Measurements from ENCODE around the gene KCNAB1.

DNA sequence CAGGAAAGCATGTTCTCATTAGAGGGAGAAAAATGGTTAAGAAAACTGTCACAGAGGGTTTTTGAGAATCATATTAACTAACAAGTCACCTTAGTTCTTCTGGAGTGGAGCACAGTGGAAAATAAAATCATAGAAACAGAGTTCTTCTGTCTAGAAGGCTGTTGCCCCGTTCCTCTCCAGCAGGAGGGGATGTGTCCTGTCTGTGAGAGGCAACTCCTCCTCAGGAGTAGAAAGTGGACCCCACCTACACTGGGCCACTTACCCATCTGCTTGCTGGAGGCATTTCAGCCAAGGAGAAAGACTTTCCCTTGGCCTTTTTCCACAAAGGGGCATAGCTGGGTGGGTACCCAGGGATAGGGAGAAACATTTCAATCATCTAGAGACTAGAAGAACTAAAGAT, 327.9 kb downstream of the KCNAB1 start:
- no peak for TF ChIP-seq POLR2A (IDR thresholded peaks at IDR 0.05; ENCODE audit: control extremely low read depth in 1 of 2, low read depth in 2 of 2, low read length in 2 of 2)
- TF ChIP-seq TAF7 (optimal IDR thresholded peaks at IDR 0.05; ENCODE audit: borderline replicate concordance, low read depth, low read length), result no peak
- no peak for TF ChIP-seq KDM1A (IDR thresholded peaks at IDR 0.05; ENCODE audit: borderline replicate concordance, low read length)
- no peak for TF ChIP-seq EZH2 (IDR thresholded peaks at IDR 0.05; ENCODE audit: low read depth, low read length, severe bottlenecking)
- TF ChIP-seq TEAD4 (IDR thresholded peaks at IDR 0.05; ENCODE audit: low read depth, low read length), result no peak
- TF ChIP-seq CTCF (IDR thresholded peaks at IDR 0.05; ENCODE audit: control extremely low read depth in 1 of 3, insufficient read depth in 1 of 3, low read depth in 1 of 3, low read length in 3 of 3), result peak; percentile 73 to 84 (median 83)
- TF ChIP-seq SIN3A (conservative IDR thresholded peaks at IDR 0.05 in 1 of 2, IDR thresholded peaks at IDR 0.05 in 1 of 2; ENCODE audit: low read depth in 1 of 2, low read length in 2 of 2), result no peak
- no peak for TF ChIP-seq EP300 (IDR thresholded peaks at IDR 0.05; ENCODE audit: borderline replicate concordance in 1 of 2, low read depth in 2 of 2, low read length in 2 of 2)
- no peak for TF ChIP-seq POLR2AphosphoS5 (IDR thresholded peaks at IDR 0.05; ENCODE audit: low read depth, low read length)

All from H1 (cell line).